ENCODE measurements around the gene CGRRF1. TPM values are rescaled to one million over a fixed set of nuclear protein-coding genes. Genes with fewer than 3 reads are reported as not detected.

The CGRRF1 gene
- total RNA-seq, 1 experiment from 2014 or later, result 14.1 TPM

GRCh38 chr14:54547583-54547982 lies 37.9 kb downstream of the CGRRF1 start:
- ATAC-seq (no peak), DNase-seq (ENCODE audit: low read depth, low spot score) (no peak)
- CTCF ChIA-PET, result no interaction called here
- in situ Hi-C loops (cut with HindIII; ENCODE audit: low pct_unique_long_range_greater_than_20kb, low sequenced_read_pairs) (no loop called here), intact Hi-C loops (cut with micrococcal nuclease; ENCODE audit: unreplicated experiment) (no loop called here)
- Histone ChIP-seq H3K27ac (ENCODE audit: low read length) (no peak overlapping the region), H3K9me3 (ENCODE audit: control insufficient read depth, insufficient read depth, low read depth, low read length) (no peaks in the 10 kb centered on the region), H3K4me3 (ENCODE audit: low read depth in 2 of 2, low read length in 2 of 2) (no peak overlapping the region), H3K27me3 (ENCODE audit: control insufficient read depth, insufficient read depth, low read length) (no peaks in the 10 kb centered on the region), H3K36me3 (ENCODE audit: control insufficient read depth, insufficient read depth, low read length) (no peaks in the 10 kb centered on the region), H3K4me1 (ENCODE audit: control insufficient read depth, insufficient read depth, low read length) (no peaks in the 10 kb centered on the region)
- BruUV-seq (replicated peaks), result no TSS peak
- TF ChIP-seq TCF7L2 (IDR thresholded peaks at IDR 0.05; ENCODE audit: low read depth, low read length) (no peak), CTCF (IDR thresholded peaks at IDR 0.05) (no peak), REST (IDR thresholded peaks at IDR 0.05; ENCODE audit: insufficient read depth in 1 of 2, low read depth in 2 of 2, low read length in 1 of 2) (no peak), SIN3A (IDR thresholded peaks at IDR 0.05; ENCODE audit: borderline replicate concordance, insufficient read depth, low read depth, low read length) (no peak), POLR2AphosphoS5 (IDR thresholded peaks at IDR 0.05; ENCODE audit: low read depth, low read length) (no peak)
- POLR2A ChIA-PET, result no interaction called here

GRCh38 chr14:54548491-54548890 lies 38.8 kb downstream of the CGRRF1 start:
- no peak overlapping the region for H3K27ac ChIP-seq (ENCODE audit: low read length)
- ChIA-PET CTCF (interaction anchor here (0.6 kb wide), 1 partner anchor 1183 kb away, joined by 4 read pairs; no protein-coding TSS in a partner anchor), POLR2A (interaction anchor here (0.7 kb wide), 1 partner anchor 176 kb away, joined by 4 read pairs; no protein-coding TSS in a partner anchor)
- DNase-seq (ENCODE audit: low read depth, low spot score) (no peak), ATAC-seq (no peak)
- no peaks in the 10 kb centered on the region for H3K4me1 ChIP-seq (ENCODE audit: control insufficient read depth, insufficient read depth, low read length)
- BruUV-seq (replicated peaks), result no TSS peak
- in situ Hi-C loops (cut with HindIII; ENCODE audit: low pct_unique_long_range_greater_than_20kb, low sequenced_read_pairs) (no loop called here), intact Hi-C loops (cut with micrococcal nuclease; ENCODE audit: unreplicated experiment) (no loop called here)
- H3K4me3 ChIP-seq (ENCODE audit: low read depth in 2 of 2, low read length in 2 of 2), result no peak overlapping the region
- H3K9me3 ChIP-seq (ENCODE audit: control insufficient read depth, insufficient read depth, low read depth, low read length), result no peaks in the 10 kb centered on the region
- TF ChIP-seq REST (IDR thresholded peaks at IDR 0.05; ENCODE audit: insufficient read depth in 1 of 2, low read depth in 2 of 2, low read length in 1 of 2) (no peak), SIN3A (IDR thresholded peaks at IDR 0.05; ENCODE audit: borderline replicate concordance, insufficient read depth, low read depth, low read length) (no peak), TCF7L2 (IDR thresholded peaks at IDR 0.05; ENCODE audit: low read depth, low read length) (no peak), CTCF (IDR thresholded peaks at IDR 0.05) (no peak)
- no peaks in the 10 kb centered on the region for H3K36me3 ChIP-seq (ENCODE audit: control insufficient read depth, insufficient read depth, low read length)
- H3K27me3 ChIP-seq (ENCODE audit: control insufficient read depth, insufficient read depth, low read length), result no peaks in the 10 kb centered on the region

Measured in Panc1 (cell line).